ENCODE results near the gene KCNH1. TPM values are rescaled to one million over a fixed set of nuclear protein-coding genes. Genes with fewer than 3 reads are reported as not detected.

KCNH1 gene
- total RNA-seq, 1 donor: 41.3 TPM

DNA sequence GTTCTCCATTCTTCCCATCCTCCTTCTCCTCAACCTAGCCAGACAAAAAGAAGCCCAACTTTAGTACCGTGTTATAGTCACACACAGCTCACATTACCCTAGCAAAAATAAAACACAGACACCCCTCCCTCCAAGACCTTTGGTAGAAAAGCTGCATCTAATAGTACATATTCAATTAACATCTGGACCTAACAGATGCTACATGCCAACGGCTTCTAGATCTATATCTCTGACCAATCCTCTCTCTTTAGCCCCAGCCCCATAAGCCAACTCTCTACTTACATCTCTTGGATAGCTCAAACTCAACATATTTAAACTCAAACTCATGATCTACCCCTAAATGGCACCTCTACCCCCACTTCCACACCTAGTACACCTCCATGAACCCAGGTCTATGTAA lies 233.1 kb downstream of the KCNH1 start:
- TF ChIP-seq, protein P1, sequence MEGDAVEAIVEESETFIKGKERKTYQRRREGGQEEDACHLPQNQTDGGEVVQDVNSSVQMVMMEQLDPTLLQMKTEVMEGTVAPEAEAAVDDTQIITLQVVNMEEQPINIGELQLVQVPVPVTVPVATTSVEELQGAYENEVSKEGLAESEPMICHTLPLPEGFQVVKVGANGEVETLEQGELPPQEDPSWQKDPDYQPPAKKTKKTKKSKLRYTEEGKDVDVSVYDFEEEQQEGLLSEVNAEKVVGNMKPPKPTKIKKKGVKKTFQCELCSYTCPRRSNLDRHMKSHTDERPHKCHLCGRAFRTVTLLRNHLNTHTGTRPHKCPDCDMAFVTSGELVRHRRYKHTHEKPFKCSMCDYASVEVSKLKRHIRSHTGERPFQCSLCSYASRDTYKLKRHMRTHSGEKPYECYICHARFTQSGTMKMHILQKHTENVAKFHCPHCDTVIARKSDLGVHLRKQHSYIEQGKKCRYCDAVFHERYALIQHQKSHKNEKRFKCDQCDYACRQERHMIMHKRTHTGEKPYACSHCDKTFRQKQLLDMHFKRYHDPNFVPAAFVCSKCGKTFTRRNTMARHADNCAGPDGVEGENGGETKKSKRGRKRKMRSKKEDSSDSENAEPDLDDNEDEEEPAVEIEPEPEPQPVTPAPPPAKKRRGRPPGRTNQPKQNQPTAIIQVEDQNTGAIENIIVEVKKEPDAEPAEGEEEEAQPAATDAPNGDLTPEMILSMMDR (IDR thresholded peaks at IDR 0.05; ENCODE audit: extremely low read depth, low read depth, low read length): no peak
- no peaks in the 10 kb centered on the region for H3K79me2 ChIP-seq (ENCODE audit: insufficient read depth, low read length)
- no peaks in the 10 kb centered on the region for H3K36me3 ChIP-seq (ENCODE audit: insufficient read depth, low read length)
- H3K4me3 ChIP-seq (ENCODE audit: insufficient read depth, low read length): no peak overlapping the region
- H3K27ac ChIP-seq (ENCODE audit: low read depth, low read length): no peak overlapping the region
- H3K4me1 ChIP-seq (ENCODE audit: insufficient read depth, low read length): no peaks in the 10 kb centered on the region
- no peak overlapping the region for H3K4me2 ChIP-seq (ENCODE audit: insufficient read depth, low read length)
- H3K9me3 ChIP-seq (ENCODE audit: low read depth, low read length): no peaks in the 10 kb centered on the region
- H3K27me3 ChIP-seq (ENCODE audit: insufficient read depth, low read length): no peaks in the 10 kb centered on the region
- DNase-seq (ENCODE audit: insufficient read length, low spot score, missing footprints): no peak
- H4K20me1 ChIP-seq (ENCODE audit: insufficient read depth, low read length): peaks cover 2% of the 10 kb centered on the region
- H2AFZ ChIP-seq (ENCODE audit: low read length): no peak overlapping the region

DNA sequence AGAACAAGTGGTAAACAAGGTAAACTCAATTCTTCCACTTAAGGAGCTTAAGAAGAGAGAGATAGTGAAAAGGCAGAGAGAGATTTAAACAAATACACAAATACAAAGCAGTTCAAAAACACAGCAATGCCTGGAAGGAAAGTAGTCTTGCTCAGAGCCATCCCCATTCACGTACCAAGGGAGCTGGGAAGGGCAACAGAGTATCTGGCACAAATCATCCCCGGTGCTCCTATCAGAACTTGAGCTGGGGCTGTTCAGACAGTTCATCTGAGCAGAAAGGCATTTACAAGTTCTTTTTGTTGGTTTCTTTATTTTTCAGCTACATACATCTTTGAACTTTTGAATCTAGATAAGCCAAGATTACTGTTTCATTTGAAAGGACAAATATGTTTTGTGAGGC lies 233.9 kb downstream of the KCNH1 start:
- Histone ChIP-seq H2AFZ (ENCODE audit: low read length) (no peak overlapping the region), H3K36me3 (ENCODE audit: insufficient read depth, low read length) (no peaks in the 10 kb centered on the region), H3K27ac (ENCODE audit: low read depth, low read length) (no peak overlapping the region), H3K27me3 (ENCODE audit: insufficient read depth, low read length) (no peaks in the 10 kb centered on the region), H3K4me2 (ENCODE audit: insufficient read depth, low read length) (no peak overlapping the region), H3K4me3 (ENCODE audit: insufficient read depth, low read length) (no peak overlapping the region), H4K20me1 (ENCODE audit: insufficient read depth, low read length) (peaks cover 2% of the 10 kb centered on the region), H3K4me1 (ENCODE audit: insufficient read depth, low read length) (no peaks in the 10 kb centered on the region), H3K9me3 (ENCODE audit: low read depth, low read length) (no peaks in the 10 kb centered on the region), H3K79me2 (ENCODE audit: insufficient read depth, low read length) (no peaks in the 10 kb centered on the region)
- no peak for DNase-seq (ENCODE audit: insufficient read length, low spot score, missing footprints)
- TF ChIP-seq, protein P1 (IDR thresholded peaks at IDR 0.05; ENCODE audit: extremely low read depth, low read depth, low read length): no peak

DNA sequence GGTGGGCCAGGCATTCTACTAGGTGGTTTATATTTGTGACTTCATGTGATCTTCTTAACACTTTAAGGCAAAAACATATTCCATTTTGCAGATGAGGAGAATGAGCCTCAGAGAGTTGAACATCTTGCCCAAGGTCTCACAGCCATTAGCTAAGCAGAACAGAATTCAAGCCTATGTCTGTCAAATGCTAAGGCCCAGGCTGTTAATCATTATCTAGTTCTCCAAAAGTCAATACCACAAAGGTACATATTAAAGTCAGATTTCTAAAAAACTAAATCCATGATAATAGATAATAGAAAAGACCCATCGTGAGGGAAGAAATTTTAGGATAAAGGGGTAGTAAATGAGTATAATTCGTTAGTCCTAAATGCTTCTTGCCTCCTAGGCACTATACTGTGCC lies 234.3 kb downstream of the KCNH1 start:
- H3K4me2 ChIP-seq (ENCODE audit: insufficient read depth, low read length): no peak overlapping the region
- H3K4me3 ChIP-seq (ENCODE audit: insufficient read depth, low read length): no peak overlapping the region
- no peak overlapping the region for H3K27ac ChIP-seq (ENCODE audit: low read depth, low read length)
- H3K4me1 ChIP-seq (ENCODE audit: insufficient read depth, low read length): no peaks in the 10 kb centered on the region
- H3K27me3 ChIP-seq (ENCODE audit: insufficient read depth, low read length): no peaks in the 10 kb centered on the region
- H2AFZ ChIP-seq (ENCODE audit: low read length): no peak overlapping the region
- DNase-seq (ENCODE audit: insufficient read length, low spot score, missing footprints): no peak
- no peaks in the 10 kb centered on the region for H3K36me3 ChIP-seq (ENCODE audit: insufficient read depth, low read length)
- H3K9me3 ChIP-seq (ENCODE audit: low read depth, low read length): no peaks in the 10 kb centered on the region
- H4K20me1 ChIP-seq (ENCODE audit: insufficient read depth, low read length): peaks cover 2% of the 10 kb centered on the region
- no peaks in the 10 kb centered on the region for H3K79me2 ChIP-seq (ENCODE audit: insufficient read depth, low read length)
- TF ChIP-seq, protein P1 (IDR thresholded peaks at IDR 0.05; ENCODE audit: extremely low read depth, low read depth, low read length): no peak

DNA sequence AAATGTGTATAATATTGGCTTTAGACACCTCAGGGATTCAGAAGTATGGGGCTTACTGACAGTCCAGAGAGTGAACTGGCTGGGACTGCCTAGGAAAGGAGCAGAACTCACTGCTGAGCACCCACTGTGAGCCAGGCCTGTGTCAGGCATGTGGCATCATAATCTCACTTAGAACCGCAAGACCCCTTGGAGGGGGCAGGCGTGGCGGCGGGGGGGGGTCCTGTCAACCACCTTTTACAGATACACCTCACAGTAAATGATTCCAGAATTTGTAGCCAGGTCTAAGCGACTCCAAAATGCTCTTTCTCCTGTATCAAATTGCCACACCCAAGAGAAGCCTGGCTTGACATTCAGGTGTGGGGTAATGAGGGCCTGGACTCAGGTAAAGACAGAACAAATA lies 235.5 kb downstream of the KCNH1 start:
- H3K27ac ChIP-seq (ENCODE audit: low read depth, low read length): no peak overlapping the region
- H2AFZ ChIP-seq (ENCODE audit: low read length): no peak overlapping the region
- H4K20me1 ChIP-seq (ENCODE audit: insufficient read depth, low read length): peaks cover 2% of the 10 kb centered on the region
- H3K9me3 ChIP-seq (ENCODE audit: low read depth, low read length): no peaks in the 10 kb centered on the region
- no peak for DNase-seq (ENCODE audit: insufficient read length, low spot score, missing footprints)
- no peaks in the 10 kb centered on the region for H3K36me3 ChIP-seq (ENCODE audit: insufficient read depth, low read length)
- no peaks in the 10 kb centered on the region for H3K79me2 ChIP-seq (ENCODE audit: insufficient read depth, low read length)
- H3K4me3 ChIP-seq (ENCODE audit: insufficient read depth, low read length): no peak overlapping the region
- no peaks in the 10 kb centered on the region for H3K27me3 ChIP-seq (ENCODE audit: insufficient read depth, low read length)
- H3K4me2 ChIP-seq (ENCODE audit: insufficient read depth, low read length): no peak overlapping the region
- TF ChIP-seq, protein P1 (IDR thresholded peaks at IDR 0.05; ENCODE audit: extremely low read depth, low read depth, low read length): no peak
- no peaks in the 10 kb centered on the region for H3K4me1 ChIP-seq (ENCODE audit: insufficient read depth, low read length)
